Measurements from ENCODE around the gene ACAD10.
"Not testable (repeated sequence)": the region's sequence is repeated elsewhere in the genome, so short reads cannot be mapped to it uniquely, and the experiment has no call there.

Gene ACAD10

DNA sequence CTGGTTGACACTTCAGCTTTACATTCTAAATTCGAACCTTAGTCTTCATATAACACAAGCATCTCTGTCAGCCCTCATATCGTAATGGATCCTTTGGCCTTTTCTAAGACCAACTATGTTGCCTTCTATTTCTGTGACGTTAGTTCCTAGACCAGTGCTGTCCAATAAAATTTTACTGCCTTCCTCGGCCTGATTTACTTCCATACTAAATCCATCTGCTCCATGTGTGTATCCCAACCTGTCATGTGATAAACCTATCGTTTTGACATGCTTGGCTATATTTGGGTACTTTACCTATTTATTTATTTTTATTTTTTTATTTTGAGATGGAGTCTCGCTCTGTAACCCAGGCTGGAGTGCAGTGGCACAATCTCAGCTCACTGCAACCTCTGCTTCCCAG lies 20.3 kb downstream of the ACAD10 start:
- DNase-seq (ENCODE audit: low read depth): no peak
- no peak overlapping the region for H3K4me3 ChIP-seq (ENCODE audit: low read length)
- TF ChIP-seq, protein P1, sequence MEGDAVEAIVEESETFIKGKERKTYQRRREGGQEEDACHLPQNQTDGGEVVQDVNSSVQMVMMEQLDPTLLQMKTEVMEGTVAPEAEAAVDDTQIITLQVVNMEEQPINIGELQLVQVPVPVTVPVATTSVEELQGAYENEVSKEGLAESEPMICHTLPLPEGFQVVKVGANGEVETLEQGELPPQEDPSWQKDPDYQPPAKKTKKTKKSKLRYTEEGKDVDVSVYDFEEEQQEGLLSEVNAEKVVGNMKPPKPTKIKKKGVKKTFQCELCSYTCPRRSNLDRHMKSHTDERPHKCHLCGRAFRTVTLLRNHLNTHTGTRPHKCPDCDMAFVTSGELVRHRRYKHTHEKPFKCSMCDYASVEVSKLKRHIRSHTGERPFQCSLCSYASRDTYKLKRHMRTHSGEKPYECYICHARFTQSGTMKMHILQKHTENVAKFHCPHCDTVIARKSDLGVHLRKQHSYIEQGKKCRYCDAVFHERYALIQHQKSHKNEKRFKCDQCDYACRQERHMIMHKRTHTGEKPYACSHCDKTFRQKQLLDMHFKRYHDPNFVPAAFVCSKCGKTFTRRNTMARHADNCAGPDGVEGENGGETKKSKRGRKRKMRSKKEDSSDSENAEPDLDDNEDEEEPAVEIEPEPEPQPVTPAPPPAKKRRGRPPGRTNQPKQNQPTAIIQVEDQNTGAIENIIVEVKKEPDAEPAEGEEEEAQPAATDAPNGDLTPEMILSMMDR (IDR thresholded peaks at IDR 0.05; ENCODE audit: insufficient read depth, low read depth, low read length, missing control alignments): no peak

- no peak for DNase-seq (ENCODE audit: low read depth)
- H3K4me3 ChIP-seq (ENCODE audit: low read length): no peak overlapping the region
- TF ChIP-seq, protein P1 (IDR thresholded peaks at IDR 0.05; ENCODE audit: insufficient read depth, low read depth, low read length, missing control alignments): no peak
Observed at GRCh38 chr12:111715279-111715678, 29.4 kb downstream of the ACAD10 start.

DNA sequence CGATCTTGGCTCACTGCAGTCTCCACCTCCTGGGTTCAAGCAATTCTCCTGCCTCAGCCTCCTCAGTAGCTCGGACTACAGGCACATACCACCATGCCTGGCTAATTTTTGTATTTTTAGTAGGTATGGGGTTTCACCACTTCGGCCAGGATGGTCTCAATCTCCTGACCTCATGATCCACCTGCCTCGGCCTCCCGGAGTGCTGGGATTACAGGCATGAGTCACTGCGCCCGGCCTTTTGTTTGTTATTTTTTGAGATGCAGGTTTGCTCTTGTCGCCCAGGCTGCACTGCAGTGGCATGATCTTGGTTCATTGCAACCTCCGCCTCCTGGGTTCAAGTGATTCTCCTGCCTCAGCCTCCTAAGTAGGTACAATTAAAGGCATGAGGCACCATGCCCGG lies 33.5 kb downstream of the ACAD10 start:
- DNase-seq (ENCODE audit: low read depth); H3K4me3 ChIP-seq (ENCODE audit: low read length): not testable (repeated sequence)

- no peak overlapping the region for H3K4me3 ChIP-seq (ENCODE audit: low read length)
- TF ChIP-seq, protein P1 (IDR thresholded peaks at IDR 0.05; ENCODE audit: insufficient read depth, low read depth, low read length, missing control alignments): no peak
- DNase-seq (ENCODE audit: low read depth): no peak
Observed at GRCh38 chr12:111720457-111720856, 34.6 kb downstream of the ACAD10 start.

DNA sequence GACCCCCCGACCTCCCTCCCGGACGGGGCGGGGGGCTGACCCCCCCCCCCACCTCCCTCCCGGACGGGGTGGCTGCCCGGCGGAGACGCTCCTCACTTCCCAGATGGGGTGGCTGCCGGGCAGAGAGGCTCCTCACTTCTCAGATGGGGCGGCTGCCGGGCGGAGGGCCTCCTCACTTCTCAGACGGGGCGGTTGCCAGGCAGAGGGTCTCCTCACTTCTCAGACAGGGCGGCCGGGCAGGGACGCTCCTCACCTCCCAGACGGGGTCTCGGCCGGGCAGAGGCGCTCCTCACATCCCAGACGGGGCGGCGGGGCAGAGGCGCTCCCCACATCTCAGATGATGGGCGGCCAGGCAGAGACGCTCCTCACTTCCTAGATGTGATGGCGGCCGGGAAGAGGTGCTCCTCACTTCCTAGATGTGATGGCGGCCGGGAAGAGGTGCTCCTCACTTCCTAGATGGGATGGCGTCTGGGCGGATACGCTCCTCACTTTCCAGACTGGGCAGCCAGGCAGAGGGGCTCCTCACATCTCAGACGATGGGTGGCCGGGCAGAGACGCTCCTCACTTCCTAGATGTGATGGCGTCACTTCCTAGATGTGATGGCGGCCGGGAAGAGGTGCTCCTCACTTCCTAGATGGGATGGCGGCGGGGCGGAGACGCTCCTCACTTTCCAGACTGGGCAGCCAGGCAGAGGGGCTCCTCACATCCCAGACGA lies 38.0 kb downstream of the ACAD10 start:
- H3K4me3 ChIP-seq (ENCODE audit: low read length); DNase-seq (ENCODE audit: low read depth): not testable (repeated sequence)

DNA sequence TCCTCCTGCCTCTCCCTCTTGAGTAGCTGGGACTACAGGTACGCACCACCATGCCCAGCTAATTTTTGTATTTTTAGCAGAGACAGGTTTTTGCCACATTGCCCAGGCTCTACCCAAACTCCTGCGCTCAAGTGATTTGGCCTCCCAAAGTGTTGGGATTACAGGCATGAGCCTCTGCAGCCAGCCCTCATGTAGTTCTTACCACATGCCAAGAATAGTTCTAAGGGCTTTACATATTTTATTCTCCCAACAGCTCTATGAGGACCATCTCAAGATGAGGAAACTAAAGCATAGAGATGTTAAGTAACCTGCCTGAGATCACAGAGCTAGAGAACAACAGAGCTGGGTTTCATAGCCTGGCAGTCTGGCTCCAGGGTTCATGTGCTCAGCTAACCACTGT lies 42.9 kb downstream of the ACAD10 start:
- no peak for DNase-seq (ENCODE audit: low read depth)
- H3K4me3 ChIP-seq (ENCODE audit: low read length): no peak overlapping the region
- TF ChIP-seq, protein P1 (IDR thresholded peaks at IDR 0.05; ENCODE audit: insufficient read depth, low read depth, low read length, missing control alignments): no peak

GRCh38 chr12:111730420-111730819 lies 44.6 kb downstream of the ACAD10 start:
- TF ChIP-seq, protein P1 (IDR thresholded peaks at IDR 0.05; ENCODE audit: insufficient read depth, low read depth, low read length, missing control alignments): no peak
- no peak overlapping the region for H3K4me3 ChIP-seq (ENCODE audit: low read length)
- DNase-seq (ENCODE audit: low read depth): no peak

DNA sequence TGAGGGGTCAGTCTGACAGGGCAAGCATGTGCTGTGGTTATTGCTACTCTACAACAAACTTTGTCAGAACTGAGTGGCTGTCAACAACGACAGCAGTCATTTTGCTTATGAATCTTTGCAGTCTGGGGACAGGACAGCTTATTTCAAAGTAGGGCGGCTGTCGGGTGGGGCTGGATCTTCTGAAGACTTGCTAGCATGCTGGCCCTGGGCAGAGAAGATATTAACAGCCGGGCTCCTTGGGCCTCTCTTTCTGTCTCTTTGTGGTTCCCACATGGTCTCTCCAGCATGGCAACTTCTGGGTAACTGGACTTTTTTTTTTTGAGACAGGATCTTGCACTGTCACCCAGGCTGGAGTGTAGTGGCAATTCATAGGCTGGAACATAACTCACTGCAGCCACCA lies 46.9 kb downstream of the ACAD10 start:
- no peak for DNase-seq (ENCODE audit: low read depth)
- TF ChIP-seq, protein P1 (IDR thresholded peaks at IDR 0.05; ENCODE audit: insufficient read depth, low read depth, low read length, missing control alignments): no peak
- H3K4me3 ChIP-seq (ENCODE audit: low read length): no peak overlapping the region

Measured in epithelial cell of esophagus (primary cell).